Left hindlimb (tissue), 1 donor: ENCODE data around the gene NPY1R.

Source experiments
- DNase-seq: peaks from one replicate; pipeline ENCODE4 v3.0.0-alpha.2; 2018

NPY1R gene

GRCh38 chr4:163274861-163275260, 57.5 kb downstream of the NPY1R start:
- no peak for DNase-seq
